Skin epidermis (tissue), 12 donors: ENCODE measurements around the gene MARCHF10.

Experiments used
- H3K27ac ChIP-seq, 21 experiments: fragments of 200-600 bp; sonication (generic) in 11 of 21; one replicate each; pipeline ENCODE4 v1.5.0; 2020; ENCODE audit warnings: mild to moderate bottlenecking in 3 of 21, inconsistent platforms in 2 of 21, moderate library complexity in 2 of 21
- H3K4me3 ChIP-seq, 7 experiments: fragments of 200-600 bp; sonication (generic) in 2 of 7; one replicate each; pipeline ENCODE4 v1.5.0; 2020; ENCODE audit warnings: inconsistent platforms in 2 of 7, mild to moderate bottlenecking in 2 of 7, moderate library complexity in 1 of 7

The MARCHF10 gene

DNA sequence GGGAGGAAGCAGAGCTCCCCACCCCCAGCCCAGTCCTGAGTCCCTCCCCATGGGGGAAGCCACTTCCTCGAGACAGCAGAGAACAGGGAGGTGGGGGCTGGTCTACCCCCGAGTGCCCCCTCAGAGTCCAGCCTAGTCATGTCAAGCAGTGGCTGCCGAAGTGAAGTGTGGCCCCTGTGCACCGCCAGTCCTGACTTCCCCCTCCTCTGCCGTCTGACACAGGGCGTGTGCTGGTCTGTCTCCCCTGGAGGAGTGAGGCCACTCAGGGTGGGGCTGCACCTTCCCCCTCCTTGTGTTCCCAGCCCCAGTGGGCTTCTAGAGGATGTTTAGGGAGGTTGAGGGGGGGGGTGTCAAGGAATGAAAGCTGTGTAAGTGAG lies 133.8 kb downstream of the MARCHF10 start:
- Histone ChIP-seq H3K4me3 (no peak overlapping the region), H3K27ac (peak overlapping the region in 3 of 21 experiments; percentile 2 to 13 (median 3))

DNA sequence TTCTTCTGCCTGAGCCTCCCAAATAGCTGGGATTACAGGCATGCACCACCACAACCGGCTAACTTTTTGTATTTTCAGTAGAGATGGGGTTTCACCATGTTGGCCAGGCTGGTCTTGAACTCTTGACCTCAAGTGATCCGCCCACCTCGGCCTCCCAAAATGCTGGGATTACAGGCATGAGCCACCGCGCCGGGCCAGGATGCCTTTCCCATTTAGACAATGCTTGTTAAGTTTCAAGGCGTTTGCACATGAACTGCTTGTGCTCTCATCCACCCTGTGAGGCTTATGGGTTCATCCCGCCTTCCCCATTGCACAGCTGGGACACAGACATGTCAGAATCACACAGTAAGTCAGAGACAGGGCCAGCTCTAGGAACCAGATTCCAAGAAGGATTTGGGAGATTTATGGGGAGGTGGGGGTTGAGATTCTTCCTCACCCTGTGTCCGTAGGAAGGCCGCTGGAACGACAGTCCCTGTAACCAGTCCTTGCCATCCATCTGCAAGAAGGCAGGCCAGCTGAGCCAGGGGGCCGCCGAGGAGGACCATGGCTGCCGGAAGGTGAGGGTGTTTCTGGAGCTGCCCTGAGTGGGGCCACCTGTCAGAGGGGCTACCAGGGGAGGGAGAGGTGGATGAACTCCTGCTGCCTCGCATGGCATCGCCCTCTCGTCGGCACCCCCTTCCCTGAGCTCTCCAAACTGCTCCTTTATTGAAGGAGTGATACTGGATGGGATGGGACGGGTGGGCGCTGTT lies 134.3 kb downstream of the MARCHF10 start:
- Histone ChIP-seq H3K4me3 (no peak overlapping the region), H3K27ac (peak overlapping the region in 1 of 21 experiments; percentile 3)

- Histone ChIP-seq H3K4me3 (no peak overlapping the region), H3K27ac (no peak overlapping the region)
These were observed 135.2 kb downstream of the MARCHF10 start for GRCh38 chr17:62672957-62673356.

GRCh38 chr17:62671553-62671952 lies 136.6 kb downstream of the MARCHF10 start:
- peak overlapping the region in 2 of 7 experiments; percentile 10 for H3K4me3 ChIP-seq
- H3K27ac ChIP-seq = peak overlapping the region in 17 of 21 experiments; percentile 28 to 78 (median 68)

DNA sequence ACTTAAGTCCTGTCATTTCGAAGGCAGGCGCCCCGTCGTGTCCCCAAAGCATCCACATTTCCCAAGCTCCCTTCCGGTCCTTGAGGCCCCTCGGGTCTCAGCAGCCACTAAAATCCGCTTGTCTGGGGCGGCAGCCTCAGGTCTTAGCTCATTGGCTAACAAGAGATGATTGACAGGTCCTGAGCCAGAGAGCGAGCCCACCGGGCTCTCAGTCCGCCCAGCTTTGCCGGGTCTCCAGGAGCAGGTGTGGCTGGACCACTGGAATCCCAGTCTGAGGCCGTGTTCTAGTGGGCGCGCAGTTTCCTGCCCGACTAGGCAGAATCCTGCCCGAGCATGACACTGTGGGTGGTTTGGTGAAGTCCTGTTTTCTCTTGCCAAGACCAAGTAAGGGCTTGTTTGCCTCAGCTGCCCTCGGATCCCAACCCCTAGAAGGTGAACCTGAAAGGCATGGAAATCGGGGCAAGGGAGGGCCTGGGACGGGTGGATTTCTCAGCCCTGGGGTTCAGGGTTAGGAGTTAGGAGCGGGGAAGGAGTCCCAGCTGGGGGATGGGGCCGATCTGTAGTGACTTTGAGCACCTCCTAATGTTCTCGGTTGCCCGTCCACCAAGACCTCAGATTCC lies 137.8 kb downstream of the MARCHF10 start:
- Histone ChIP-seq H3K4me3 (no peak overlapping the region), H3K27ac (peak overlapping the region in 18 of 21 experiments; percentile 1 to 78 (median 64))

GRCh38 chr17:62668091-62668804 lies 139.9 kb downstream of the MARCHF10 start:
- Histone ChIP-seq H3K27ac (peak overlapping the region in 16 of 21 experiments; percentile 11 to 77 (median 64)), H3K4me3 (no peak overlapping the region)

- H3K27ac ChIP-seq = peak overlapping the region in 6 of 21 experiments; percentile 0 to 46 (median 25)
- no peak overlapping the region for H3K4me3 ChIP-seq
These were observed 141.1 kb downstream of the MARCHF10 start for GRCh38 chr17:62666801-62667591.

- Histone ChIP-seq H3K27ac (peak overlapping the region in 1 of 21 experiments; percentile 15), H3K4me3 (no peak overlapping the region)
These were observed 141.9 kb downstream of the MARCHF10 start for GRCh38 chr17:62666061-62666800.

GRCh38 chr17:62665599-62665998 lies 142.5 kb downstream of the MARCHF10 start:
- Histone ChIP-seq H3K27ac (peak overlapping the region in 1 of 21 experiments; percentile 15), H3K4me3 (no peak overlapping the region)

DNA sequence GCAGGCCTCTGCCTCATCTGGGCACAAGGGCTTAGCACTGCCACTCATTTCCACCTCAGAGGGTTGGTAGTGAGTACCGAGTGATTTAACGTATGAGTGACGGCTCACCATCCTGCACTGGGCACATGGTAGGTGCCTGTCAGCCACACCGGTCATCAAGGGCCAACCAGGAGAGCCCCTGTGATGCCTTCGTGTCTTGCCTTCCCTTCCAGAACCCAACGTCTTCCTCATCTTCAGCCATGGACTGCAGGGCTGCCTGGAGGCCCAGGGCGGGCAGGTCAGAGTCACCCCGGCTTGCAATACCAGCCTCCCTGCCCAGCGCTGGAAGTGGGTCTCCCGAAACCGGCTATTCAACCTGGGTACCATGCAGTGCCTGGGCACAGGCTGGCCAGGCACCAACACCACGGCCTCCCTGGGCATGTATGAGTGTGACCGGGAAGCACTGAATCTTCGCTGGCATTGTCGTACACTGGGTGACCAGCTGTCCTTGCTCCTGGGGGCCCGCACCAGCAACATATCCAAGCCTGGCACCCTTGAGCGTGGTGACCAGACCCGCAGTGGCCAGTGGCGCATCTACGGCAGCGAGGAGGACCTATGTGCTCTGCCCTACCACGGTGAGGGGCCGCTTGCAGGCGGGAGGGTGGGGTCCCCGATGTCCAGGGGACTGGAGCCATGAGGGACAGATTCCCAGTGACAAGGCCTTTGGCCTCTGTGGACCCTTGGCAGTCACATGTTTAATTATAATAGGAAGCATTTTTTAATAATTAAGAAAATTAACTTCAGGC lies 143.6 kb downstream of the MARCHF10 start:
- no peak overlapping the region for H3K4me3 ChIP-seq
- H3K27ac ChIP-seq = no peak overlapping the region

DNA sequence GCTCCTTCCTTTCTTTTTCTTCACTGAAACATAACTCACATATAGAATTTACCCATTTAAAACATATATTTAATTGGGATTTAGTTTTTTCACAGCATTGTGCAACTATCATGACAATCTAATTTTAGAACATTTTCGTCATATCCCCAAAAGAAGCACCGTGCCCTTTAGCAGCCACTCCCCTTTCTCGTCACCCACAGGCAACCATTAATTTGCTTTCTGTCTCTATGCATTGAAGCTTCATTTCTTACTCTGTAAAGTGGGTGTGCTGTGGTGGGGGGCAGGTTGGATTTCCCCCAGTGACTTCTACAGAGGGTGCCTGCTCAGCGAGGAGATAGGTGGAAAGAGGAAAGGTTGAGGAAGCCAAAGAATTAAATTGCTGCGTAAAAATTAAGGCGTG lies 144.8 kb downstream of the MARCHF10 start:
- H3K27ac ChIP-seq = no peak overlapping the region
- no peak overlapping the region for H3K4me3 ChIP-seq

GRCh38 chr17:62662855-62663254 lies 145.3 kb downstream of the MARCHF10 start:
- H3K4me3 ChIP-seq = no peak overlapping the region
- no peak overlapping the region for H3K27ac ChIP-seq

DNA sequence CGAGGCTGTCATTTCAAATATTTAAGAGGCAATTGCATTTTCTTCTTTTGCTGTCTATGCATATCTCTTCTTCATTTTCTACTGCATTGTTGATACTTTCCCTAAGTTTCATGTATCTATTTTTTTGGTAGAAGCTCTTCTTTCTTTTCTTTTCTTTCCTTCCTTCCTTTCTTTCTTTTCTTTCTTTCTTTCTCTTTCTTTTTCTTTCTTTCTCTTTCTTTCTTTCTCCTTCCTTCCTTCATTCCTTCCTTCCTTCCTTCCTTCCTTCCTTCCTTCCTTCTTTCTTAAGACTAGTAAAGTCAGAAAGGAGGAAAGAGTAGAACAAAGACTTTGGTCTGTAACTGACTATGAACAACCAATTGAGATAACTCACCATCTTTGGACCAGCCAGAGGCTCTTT lies 146.8 kb downstream of the MARCHF10 start:
- H3K27ac ChIP-seq = no peak overlapping the region
- no peak overlapping the region for H3K4me3 ChIP-seq

- H3K27ac ChIP-seq = no peak overlapping the region
These were observed 147.4 kb downstream of the MARCHF10 start for GRCh38 chr17:62660629-62661118.

GRCh38 chr17:62658136-62658920 lies 149.8 kb downstream of the MARCHF10 start:
- H3K4me3 ChIP-seq = no peak overlapping the region
- H3K27ac ChIP-seq = no peak overlapping the region

More at GRCh38 chr17:62660629-62661118, 147.4 kb downstream of the MARCHF10 start:
- no peak overlapping the region for H3K4me3 ChIP-seq

GRCh38 chr17:62657690-62658089 lies 150.4 kb downstream of the MARCHF10 start:
- no peak overlapping the region for H3K4me3 ChIP-seq
- no peak overlapping the region for H3K27ac ChIP-seq

- Histone ChIP-seq H3K4me3 (no peak overlapping the region), H3K27ac (no peak overlapping the region)
These were observed 150.9 kb downstream of the MARCHF10 start for GRCh38 chr17:62657145-62657665.
